SK-N-SH treated with all-trans-retinoic acid at 6 μM for 48 hours (cell line): Measurements from ENCODE around the gene TRIM45.

Experiments used
- ARNTL ChIP-seq: fragments of 450-650 bp; formaldehyde crosslinking; IDR thresholded peaks from 2 replicates; pipeline ENCODE4 v1.5.0; 2020; ENCODE audit warnings: low read depth, mild to moderate bottlenecking, moderate library complexity, borderline replicate concordance
- CSDC2 ChIP-seq: fragments of 250-450 bp; sonication (Bioruptor Pico); IDR thresholded peaks from 2 replicates; pipeline ENCODE4 v1.5.0; 2020; ENCODE audit warnings: mild to moderate bottlenecking, moderate library complexity
- GLIS3 ChIP-seq: fragments of 250-450 bp; sonication (Bioruptor Pico); IDR thresholded peaks from 2 replicates; pipeline ENCODE4 v1.5.0; 2020; ENCODE audit warnings: mild to moderate bottlenecking, moderate library complexity
- RARB ChIP-seq: fragments of 250-450 bp; sonication (Bioruptor Pico); IDR thresholded peaks from 2 replicates; pipeline ENCODE4 v1.8.0; 2021; ENCODE audit warnings: mild to moderate bottlenecking, moderate library complexity
- SNAI2 ChIP-seq: fragments of 250-450 bp; sonication (Bioruptor Pico); IDR thresholded peaks from 2 replicates; pipeline ENCODE4 v1.5.0; 2020; ENCODE audit warnings: mild to moderate bottlenecking, moderate library complexity
- TOX ChIP-seq: fragments of 250-450 bp; sonication (Bioruptor Pico); IDR thresholded peaks from 2 replicates; pipeline ENCODE4 v1.8.0; 2021; ENCODE audit warnings: mild to moderate bottlenecking, moderate library complexity, borderline replicate concordance
- ZFP3 ChIP-seq: fragments of 250-450 bp; sonication (Bioruptor Pico); IDR thresholded peaks from 2 replicates; pipeline ENCODE4 v1.5.0; 2020; ENCODE audit warnings: mild to moderate bottlenecking, moderate library complexity
- ZFP30 ChIP-seq: fragments of 450-650 bp; formaldehyde crosslinking; IDR thresholded peaks from 2 replicates; pipeline ENCODE4 v1.5.0; 2022; ENCODE audit warnings: mild to moderate bottlenecking, moderate library complexity
- ZNF8 ChIP-seq: fragments of 450-650 bp; formaldehyde crosslinking; IDR thresholded peaks from 2 replicates; pipeline ENCODE4 v1.5.0; 2020; ENCODE audit warnings: mild to moderate bottlenecking, moderate library complexity
- TF ChIP-seq, protein P1 (sequence below): fragments of 250-450 bp; sonication (Bioruptor Pico); IDR thresholded peaks from 2 replicates; pipeline ENCODE4 v1.8.0; 2020; ENCODE audit warnings: mild to moderate bottlenecking, moderate library complexity, borderline replicate concordance
- TF ChIP-seq, protein P2 (sequence below): fragments of 250-450 bp; sonication (Bioruptor Pico); IDR thresholded peaks from 2 replicates; pipeline ENCODE4 v1.5.1; 2020; ENCODE audit warnings: low read depth, mild to moderate bottlenecking, moderate library complexity
- TF ChIP-seq, protein P3 (sequence below): fragments of 250-450 bp; sonication (Bioruptor Pico); IDR thresholded peaks from 2 replicates; pipeline ENCODE4 v1.5.0; 2020; ENCODE audit warnings: mild to moderate bottlenecking, moderate library complexity

DNA sequence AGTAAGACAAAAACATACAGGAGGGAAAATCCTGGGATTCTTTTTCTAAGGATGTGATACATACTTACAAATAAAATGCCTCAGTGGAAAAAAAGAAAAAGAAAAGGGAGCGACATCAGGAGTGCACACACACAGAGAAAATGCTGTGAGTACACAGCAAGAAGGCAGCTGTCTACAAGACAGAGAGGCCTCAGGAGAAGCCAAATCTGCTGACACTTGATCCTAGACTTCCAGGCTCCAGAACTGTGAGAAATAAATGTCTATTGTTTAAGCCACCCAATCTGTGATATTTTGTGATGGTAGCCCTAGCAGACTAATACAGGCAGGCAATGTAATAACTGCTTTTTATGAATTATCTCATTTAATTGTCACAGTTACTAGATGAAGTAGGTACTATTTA lies 17.0 kb upstream of the TRIM45 start:
- TF ChIP-seq, protein P1, sequence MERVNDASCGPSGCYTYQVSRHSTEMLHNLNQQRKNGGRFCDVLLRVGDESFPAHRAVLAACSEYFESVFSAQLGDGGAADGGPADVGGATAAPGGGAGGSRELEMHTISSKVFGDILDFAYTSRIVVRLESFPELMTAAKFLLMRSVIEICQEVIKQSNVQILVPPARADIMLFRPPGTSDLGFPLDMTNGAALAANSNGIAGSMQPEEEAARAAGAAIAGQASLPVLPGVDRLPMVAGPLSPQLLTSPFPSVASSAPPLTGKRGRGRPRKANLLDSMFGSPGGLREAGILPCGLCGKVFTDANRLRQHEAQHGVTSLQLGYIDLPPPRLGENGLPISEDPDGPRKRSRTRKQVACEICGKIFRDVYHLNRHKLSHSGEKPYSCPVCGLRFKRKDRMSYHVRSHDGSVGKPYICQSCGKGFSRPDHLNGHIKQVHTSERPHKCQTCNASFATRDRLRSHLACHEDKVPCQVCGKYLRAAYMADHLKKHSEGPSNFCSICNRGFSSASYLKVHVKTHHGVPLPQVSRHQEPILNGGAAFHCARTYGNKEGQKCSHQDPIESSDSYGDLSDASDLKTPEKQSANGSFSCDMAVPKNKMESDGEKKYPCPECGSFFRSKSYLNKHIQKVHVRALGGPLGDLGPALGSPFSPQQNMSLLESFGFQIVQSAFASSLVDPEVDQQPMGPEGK = no peak
- TF ChIP-seq RARB (no peak), GLIS3 (CRISPR knock-in tag) (no peak), ARNTL (CRISPR knock-in tag) (no peak), ZNF8 (CRISPR knock-in tag) (no peak), TOX (no peak), ZFP3 (CRISPR knock-in tag) (no peak), ZFP30 (CRISPR knock-in tag) (no peak), CSDC2 (CRISPR knock-in tag) (no peak), SNAI2 (CRISPR knock-in tag) (no peak)
- TF ChIP-seq, protein P2, sequence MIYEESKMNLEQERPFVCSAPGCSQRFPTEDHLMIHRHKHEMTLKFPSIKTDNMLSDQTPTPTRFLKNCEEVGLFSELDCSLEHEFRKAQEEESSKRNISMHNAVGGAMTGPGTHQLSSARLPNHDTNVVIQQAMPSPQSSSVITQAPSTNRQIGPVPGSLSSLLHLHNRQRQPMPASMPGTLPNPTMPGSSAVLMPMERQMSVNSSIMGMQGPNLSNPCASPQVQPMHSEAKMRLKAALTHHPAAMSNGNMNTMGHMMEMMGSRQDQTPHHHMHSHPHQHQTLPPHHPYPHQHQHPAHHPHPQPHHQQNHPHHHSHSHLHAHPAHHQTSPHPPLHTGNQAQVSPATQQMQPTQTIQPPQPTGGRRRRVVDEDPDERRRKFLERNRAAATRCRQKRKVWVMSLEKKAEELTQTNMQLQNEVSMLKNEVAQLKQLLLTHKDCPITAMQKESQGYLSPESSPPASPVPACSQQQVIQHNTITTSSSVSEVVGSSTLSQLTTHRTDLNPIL (CRISPR knock-in tag) = no peak
- TF ChIP-seq, protein P3, sequence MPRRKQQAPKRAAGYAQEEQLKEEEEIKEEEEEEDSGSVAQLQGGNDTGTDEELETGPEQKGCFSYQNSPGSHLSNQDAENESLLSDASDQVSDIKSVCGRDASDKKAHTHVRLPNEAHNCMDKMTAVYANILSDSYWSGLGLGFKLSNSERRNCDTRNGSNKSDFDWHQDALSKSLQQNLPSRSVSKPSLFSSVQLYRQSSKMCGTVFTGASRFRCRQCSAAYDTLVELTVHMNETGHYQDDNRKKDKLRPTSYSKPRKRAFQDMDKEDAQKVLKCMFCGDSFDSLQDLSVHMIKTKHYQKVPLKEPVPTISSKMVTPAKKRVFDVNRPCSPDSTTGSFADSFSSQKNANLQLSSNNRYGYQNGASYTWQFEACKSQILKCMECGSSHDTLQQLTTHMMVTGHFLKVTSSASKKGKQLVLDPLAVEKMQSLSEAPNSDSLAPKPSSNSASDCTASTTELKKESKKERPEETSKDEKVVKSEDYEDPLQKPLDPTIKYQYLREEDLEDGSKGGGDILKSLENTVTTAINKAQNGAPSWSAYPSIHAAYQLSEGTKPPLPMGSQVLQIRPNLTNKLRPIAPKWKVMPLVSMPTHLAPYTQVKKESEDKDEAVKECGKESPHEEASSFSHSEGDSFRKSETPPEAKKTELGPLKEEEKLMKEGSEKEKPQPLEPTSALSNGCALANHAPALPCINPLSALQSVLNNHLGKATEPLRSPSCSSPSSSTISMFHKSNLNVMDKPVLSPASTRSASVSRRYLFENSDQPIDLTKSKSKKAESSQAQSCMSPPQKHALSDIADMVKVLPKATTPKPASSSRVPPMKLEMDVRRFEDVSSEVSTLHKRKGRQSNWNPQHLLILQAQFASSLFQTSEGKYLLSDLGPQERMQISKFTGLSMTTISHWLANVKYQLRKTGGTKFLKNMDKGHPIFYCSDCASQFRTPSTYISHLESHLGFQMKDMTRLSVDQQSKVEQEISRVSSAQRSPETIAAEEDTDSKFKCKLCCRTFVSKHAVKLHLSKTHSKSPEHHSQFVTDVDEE (CRISPR knock-in tag) = no peak
